ENCODE results near the gene PPP2R3A.
"Not testable (repeated sequence)": the region's sequence is repeated elsewhere in the genome, so short reads cannot be mapped to it uniquely, and the experiment has no call there.

The PPP2R3A gene

DNA sequence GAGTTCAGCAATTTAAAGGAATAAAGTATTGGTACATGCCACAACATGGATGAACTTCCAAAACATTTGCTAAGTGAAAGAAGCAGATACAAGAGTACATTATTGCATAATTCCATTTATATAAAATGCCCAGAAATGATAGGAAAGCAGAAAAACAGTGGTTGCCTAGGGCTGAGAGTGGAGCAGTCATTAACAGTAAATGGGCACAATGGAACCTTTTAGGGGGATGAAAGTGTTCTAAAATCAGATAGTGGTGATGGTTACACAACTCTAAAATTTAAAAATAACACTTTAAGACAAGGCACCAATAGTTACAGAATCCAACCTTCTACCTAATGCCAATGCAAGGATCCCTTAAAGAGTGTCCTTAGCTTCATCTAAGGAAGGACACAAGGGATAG is 196.0 kb downstream of the PPP2R3A start:
- no peak for DNase-seq

DNA sequence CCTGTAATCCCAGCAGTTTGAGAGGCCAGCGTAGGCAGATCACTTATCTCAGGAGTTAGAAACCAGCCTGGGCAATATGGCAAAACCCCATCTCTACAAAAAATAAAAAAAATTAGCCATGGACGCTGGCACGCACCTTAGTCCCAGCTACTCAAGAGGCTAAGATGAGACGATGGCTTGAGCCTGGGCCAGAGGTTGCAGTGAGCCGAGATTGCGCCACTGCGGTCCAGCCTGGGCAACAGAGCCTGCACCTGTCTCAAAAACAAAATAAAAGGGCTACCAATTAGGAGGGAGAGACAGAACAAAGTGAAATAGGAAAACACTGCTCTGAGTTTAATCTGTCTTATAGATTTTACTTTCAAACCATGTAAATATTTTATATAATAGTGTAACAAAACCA is 196.8 kb downstream of the PPP2R3A start:
- DNase-seq = no peak

DNA sequence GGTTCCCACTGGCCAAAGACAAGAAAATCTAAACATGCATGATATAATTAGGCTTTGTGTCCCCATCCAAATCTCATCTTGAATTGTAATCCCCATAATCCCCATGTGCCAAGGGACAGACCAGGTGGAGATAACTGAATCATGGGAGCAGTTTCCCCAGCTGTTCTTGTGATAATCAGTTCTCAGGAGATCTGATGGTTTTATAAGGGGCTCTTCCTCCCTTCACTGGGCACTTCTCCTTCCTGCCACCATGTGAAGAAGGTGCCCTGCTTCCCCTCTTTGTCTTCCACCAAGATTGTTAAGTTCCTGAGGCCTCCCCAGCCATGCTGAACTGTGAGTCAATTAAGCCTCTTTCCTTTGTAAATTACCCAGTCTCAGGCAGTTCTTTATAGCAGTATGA is 198.1 kb downstream of the PPP2R3A start:
- DNase-seq = not testable (repeated sequence)

DNA sequence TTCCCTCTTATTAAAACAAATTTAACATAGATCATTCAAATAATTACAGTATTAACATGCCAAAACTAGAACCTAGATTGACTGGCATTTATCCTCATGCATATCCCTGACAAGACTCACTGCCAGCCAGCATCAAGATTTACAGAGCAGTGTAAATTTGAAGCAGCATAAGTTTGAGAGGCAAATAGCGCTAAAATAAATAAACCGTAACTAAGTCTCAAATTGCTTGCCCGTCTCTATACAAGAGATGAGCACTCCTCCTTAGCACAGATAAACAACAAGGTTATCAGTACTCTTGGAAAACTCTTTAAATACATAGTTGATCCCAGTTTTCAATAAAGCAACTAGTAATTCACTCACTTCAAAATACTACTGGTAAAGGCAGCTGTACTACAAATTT is 201.0 kb downstream of the PPP2R3A start:
- no peak for DNase-seq

DNA sequence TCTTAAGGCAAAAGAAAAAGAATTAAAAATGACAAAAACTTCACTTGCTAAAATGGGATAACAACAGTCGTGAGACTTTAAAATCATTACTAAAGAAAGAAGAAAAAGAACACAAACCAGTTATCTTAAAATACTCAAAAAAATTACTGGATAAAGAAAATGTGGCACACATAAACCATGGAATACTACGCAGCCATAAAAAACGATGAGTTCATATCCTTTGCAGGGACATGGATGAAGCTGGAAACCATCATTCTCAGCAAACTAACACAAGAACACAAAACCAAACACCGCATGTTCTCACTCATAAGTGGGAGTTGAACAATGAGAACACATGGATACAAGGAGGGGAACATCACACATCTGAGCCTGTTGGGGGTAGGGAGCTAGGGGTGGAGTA is 202.7 kb downstream of the PPP2R3A start:
- DNase-seq = not testable (repeated sequence)

DNA sequence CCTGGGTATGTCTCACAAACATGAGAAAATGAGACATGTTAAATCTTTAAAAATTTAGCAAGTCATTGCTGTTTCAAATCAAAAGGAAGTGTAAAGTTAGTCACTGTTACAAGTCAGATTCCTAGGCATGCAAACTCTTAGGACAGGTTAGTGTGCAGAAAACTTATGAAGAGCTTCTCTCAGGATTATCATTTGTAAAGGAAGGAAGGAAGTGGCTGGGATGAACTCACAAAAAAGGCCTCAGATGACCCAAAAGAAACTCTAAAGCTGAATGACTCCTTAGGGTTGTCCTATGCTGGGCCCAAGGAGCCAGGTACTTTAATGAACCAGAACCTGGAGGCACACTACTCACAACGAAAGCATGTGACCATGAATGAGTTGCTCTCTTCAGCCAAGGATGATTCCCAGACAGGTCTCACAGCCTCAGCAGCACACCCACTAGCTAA is 205.6 kb downstream of the PPP2R3A start:
- DNase-seq = no peak

DNA sequence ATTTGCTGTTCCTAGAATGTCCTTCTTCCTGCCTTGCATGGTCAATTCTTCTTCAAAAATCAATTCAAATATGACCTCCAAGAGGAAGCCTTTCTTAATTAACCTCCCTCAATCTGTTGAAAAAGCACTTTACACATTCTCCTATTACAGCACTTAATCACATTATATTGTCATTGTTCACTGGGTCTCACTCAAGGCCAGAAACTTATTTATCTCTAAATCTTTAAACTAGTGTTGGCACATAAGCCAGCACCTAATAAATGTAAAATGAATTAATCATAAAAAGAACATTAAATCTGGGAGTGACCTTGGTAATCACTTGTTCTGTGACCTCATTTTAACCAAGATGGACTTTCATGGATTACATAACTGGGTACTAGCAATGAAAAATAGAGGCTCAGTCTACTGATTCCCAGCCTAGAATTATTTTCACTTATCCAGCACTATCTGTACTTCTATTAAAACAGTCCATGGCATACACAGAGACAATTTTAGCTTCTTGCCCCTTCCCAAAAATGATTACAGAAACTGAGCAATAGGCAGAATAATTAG is 208.5 kb downstream of the PPP2R3A start:
- DNase-seq = no peak

DNA sequence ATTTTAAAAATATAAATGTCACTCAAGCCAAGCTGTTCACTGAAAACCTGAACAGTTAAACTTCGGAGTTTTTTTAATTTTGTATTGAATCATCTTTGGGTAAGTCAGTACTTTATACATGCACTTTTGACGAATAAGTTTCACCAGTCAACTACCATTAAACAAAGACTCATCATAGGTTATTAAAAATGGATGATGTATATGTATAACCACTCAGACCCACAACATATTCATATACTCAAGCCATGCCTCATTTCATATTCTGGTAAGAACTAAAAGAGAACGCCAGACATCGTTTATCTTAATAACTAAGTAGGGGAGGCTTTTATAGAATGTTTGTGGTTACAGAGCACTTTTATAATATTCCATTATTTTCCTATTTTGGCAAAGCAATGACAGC is 212.3 kb downstream of the PPP2R3A start:
- DNase-seq = no peak

DNA sequence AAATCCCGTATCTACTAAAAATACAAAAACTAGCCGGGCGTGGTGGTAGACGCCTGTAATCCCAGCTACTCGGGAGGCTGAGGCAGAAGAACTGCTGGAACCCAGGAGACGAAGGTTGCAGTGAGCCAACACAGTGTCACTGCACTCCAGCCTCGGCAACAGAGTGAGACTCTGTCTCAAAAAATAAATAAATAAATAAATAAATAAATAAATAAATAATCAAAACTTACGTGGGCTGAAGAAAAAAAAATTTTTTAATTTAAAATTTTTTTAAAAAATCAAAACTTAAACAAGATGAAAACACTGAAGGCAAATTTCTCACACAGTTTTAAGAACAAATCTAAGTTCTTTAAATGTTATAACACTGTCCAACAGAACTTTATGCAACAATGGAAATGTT is 216.2 kb downstream of the PPP2R3A start:
- DNase-seq = no peak

DNA sequence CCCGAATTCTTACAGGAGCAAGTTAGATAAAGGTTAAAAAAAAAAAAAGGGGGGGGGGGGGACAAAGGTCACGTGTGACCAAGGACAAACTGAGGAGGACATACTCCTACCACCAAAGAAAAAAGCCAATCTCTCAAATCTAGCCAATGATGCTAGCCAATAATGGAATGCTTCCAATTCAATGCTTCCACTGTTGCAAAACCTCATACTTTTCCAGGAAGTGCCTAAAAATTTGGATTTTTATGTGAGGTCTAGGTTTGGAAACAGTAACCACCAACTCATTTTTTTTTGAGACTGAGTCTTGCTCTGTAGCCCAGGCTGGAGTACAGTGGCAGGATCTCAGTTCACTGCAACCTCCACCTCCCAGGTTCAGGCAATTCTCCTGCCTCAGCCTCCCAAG is 219.2 kb downstream of the PPP2R3A start:
- no peak for DNase-seq

DNA sequence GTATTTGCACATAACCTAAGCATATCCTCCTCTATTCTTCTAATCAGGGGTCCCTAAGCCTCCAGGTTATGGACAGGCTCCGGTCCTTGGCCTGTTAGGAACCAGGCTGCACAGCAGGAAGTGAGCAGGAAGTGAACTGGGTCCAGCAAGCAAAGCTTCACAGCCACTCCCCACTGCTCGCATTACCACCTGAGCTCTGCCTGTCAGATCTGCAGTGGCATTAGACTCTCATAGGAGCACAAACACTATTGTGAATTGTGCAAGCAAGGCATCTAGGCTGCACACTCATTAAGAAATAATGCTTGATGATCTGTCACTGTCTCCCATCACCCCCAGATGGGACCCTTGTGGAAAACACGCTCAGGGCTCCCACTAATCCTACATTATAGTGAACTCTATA is 220.8 kb downstream of the PPP2R3A start:
- DNase-seq = no peak

DNA sequence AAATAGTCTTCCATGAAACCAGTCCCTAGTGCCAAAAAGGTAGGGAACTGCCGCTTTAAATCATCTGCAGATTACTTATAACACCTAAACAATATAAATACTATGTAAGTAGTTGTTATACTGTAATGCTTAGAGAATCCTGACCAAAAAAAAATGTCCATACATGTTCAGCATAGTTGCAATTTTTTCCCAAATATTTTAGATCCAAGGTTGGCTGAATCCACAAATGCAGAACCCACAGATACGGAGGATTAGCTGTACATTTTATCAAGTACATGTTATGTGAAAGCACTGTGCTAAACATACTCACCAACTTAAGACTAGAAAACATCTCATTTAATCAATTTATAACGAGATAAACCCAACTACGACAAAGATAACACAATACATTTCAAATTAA is 221.3 kb downstream of the PPP2R3A start:
- peak; percentile 69 for DNase-seq

DNA sequence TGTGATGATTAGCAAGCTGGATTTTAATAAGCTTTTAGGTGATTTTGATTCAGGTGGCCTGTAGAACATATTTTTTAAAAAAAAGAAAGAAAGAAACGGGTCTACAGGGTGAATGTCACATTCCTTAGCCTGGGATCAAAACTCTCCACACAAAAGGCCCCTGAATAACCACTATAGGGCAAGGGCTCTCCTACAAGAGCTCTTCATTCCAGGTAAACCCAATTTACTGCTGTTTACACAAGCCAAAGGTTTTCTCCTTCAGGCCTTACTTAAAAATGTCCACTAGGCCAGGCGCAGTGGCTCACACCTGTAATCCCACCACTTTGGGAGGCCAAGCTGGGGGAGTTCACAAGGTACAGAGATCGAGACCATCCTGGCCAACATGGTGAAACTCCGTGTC is 222.3 kb downstream of the PPP2R3A start:
- no peak for DNase-seq

DNA sequence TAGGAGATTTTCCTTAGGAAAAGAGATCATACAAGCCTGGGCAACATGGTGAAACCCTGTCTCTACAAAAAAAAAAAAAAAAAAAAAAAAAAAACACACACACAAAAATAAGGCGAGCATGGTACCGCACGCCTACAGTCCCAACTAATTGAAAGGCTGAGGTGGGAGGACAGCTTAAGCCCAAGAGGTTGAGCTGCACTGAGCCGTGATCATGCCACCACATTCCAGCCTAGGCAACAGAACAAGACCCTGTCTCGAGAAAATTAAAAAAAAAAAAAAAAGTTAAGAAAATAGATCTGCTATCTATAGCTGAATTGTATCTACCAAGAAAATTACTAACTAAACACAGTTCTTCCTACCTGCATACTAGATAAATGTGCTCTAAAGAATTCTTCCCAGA is 223.5 kb downstream of the PPP2R3A start:
- DNase-seq = no peak

DNA sequence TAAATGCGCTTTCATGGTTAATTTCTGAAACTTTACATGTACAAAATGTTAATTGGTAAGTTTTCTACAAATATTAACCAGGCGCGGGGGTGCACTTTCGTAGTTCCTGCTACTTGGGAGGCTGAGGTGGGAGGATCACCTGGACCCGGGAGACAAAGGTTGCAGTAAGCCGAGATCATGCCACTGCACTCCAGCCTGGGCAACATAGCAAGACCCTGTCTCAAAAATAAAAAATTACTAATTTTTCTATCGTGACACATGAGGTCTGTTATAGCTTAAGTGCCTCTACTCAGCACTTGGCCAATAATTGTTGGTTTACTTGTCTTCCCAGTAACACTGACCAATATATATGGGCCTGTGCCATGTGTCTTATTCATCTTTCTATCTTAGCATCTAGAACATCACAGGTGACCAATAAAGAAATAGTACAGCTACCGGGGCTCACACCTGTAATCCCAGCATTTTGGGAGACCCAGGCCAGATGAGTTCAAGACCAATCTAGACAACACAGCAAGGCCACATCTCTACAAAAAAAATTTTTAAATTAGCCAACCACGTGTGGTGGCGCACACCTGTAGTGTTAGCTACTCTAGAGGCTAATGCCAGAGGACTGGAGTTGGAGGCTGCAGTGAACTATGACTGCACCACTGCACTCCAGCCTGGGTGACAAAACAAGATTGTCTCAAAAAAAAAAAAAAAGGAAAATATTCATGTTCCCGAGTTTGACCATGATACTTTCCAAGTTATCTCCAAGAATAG is 224.5 kb downstream of the PPP2R3A start:
- no peak for DNase-seq

DNA sequence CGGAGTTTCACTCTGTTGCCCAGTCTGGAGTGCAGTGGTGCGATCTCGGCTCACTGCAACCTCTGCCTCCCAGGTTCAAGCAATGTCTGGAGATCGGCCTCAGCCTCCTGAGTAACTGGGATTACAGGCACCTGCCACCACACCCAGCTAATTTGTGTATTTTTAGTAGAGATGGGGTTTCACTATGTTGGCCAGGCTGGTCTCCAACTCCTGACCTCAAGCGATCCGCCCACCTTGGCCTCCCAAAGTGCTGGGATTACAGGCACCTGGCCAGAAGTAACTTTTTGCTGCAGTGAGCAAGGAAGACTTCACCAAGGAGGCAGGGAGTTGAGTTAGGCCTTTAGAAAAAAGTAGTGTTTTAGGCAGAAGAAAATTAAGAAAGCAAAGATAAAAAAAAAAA is 226.7 kb downstream of the PPP2R3A start:
- DNase-seq = not testable (repeated sequence)

DNA sequence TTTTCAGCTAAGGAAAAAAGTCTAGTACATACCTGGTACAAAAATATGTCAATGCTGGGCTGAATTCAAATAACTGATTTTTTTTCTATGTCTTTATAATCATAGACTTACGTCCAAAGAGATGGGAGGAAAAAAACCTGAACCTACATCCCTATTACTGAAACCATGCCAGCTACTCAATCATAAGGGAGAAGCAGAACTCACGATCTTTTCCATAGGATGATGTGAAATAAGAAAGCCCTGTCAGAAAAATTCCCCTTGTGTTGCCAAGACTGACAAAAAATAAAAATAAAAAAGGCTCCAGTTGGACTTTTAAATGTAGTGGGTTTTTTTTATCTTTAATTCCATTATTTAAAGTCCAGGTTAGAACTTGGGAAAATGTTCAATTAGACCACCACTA is 227.3 kb downstream of the PPP2R3A start:
- no peak for DNase-seq

DNA sequence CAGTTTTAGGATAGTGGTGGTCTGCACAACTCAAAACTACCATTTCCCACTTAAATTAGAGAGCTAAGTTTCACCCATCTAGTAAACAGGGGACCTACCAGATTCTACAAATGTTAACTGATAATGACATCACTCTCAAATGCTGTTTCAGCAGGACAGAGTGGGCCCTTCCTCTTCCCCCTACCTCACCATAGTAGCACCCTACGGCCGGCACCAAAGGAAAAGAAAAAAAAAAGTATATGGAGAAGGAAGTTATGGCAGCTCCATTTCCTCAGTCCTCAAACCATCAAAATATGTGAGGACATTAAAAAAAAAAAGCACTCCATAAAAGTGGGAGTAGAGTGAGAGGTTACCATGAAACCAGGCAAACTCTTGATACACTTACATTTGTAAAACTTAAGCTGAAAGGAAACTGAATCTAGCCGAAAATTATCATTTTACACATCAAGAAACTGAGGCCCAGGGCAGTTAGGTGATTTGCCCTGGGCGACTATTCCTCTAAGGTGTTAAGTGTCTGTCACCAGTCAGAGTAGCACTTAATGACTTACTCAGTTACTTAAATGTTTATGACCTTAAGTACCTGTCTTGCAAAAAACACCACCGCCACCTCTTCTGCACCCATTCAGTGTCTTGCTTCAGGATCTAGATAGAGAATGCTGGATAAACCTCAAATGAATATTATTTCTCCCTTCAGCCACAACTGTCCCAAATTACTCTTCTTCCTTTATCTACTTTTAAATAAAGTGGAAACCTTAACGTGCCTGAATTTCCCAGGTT is 227.9 kb downstream of the PPP2R3A start:
- DNase-seq = no peak

DNA sequence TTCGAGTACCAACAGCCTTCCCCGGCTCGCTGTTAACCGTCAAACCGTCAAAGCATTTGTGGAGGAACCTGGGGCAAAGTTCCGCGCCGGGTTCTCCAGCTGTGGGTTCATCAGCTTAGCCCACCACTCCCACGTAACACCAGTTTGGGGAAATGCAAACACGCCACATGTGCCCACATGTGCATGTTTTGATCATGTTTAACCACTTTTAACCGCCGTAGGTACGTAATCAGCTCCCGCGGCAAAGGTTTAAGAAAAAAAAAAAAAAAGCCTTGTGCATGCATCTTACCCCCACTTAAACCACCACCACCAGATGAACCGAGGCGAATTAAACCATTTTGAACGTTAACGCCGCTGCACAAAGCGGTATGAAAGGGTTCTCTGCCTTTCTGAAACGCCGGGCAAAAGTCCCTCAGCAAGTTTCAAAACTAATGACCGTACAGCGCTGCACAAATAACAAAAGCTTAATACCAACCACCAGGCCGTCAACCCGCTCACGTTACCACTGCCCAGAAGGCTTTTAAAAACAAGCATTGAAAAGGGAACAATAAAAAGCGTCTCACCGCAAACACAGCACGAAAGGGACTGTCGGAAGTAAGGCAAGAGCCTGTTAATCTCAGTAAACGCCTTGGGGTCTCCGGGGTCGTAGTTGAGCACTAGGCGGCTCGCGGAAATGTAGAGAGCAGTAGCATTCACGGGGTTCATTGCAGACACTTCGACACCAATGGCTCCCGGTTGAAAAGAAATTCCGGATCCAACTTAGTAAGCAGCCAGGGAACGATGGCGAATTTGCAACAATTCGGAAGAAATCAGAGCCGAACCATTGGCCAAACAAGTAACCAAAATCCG is 229.1 kb downstream of the PPP2R3A start:
- no peak for DNase-seq

DNA sequence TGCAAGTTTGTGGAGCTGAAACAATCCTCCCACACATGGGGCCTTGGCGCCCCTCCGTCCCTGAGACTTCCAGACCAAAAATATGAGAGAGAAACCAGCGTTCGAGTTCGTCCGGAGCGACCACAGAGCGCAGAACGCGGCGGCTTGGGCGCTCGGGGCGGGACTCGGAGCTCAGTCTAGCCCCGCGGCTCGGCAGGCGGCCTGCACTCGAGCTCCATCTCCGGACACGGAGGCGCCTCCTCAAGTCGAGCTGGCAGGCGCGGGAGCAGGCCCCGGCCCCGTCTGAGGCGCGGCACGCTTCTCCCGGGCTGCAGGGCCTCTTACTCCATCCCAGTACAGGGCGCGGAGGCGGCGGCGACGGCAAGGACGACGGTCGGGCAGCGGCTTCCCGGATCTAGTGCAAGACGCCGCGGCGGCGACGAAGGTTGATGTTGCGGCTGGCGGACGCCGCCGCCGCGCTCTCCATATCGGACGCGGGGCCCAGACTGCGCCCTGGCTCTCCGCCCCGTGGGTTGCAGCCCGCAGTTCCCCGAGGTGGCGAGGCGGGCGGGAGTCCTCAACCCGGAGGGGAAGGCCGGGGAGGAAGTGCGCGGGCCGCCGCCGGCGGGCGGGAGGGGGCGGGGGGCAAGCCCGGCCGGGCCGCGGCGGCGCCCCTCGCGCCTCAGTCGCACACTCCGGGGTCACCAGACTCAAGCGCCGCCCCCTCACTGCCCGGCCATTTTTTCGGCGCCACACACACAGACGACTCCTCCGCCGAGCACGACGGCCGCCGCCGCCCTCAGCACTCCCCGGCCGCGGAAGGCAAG is 229.9 kb downstream of the PPP2R3A start:
- peak; percentile 83 for DNase-seq

DNA sequence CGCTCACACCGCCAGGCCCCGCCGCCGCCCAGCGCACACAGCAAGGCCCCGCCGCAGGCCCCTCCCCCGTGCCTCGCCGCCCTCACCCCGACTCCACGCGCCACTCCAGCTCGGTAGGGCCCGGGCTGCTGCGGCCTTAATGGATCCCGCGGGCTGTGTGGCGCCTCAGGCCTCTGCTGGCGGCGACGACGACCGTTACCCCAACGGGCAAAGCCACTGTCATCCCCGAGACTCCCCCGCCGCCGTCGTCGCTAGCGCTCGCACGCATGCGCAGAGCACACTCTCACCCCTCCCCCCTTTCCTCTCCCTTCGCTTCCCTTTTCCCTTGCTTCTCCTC is 230.5 kb downstream of the PPP2R3A start, which contains the start of gene MSL2:
Gene MSL2 (minus strand): TSS at position 272 of the 337 bp plus-strand sequence. CDS start 1,222 bp downstream, outside the sequence.
- DNase-seq = no peak

All from fibroblast of skin of scalp (primary cell).